Neural progenitor cell (in vitro differentiated cells): Measurements from ENCODE around the gene GBF1. TPM values are rescaled to one million over a fixed set of nuclear protein-coding genes. Genes with fewer than 3 reads are reported as not detected.

Experiments used
- DNase-seq: peaks from one replicate; pipeline ENCODE4 v3.0.0-alpha.2; 2016; ENCODE audit warnings: low spot score
- H2AFZ ChIP-seq: fragments of 200-600 bp; sonication (generic); replicated peaks from 2 replicates; pipeline ENCODE4 v1.6.1; 2016; ENCODE audit warnings: antibody characterized with exemption
- H3F3A ChIP-seq: fragments of 200-600 bp; sonication (generic); 2 replicates; pipeline ENCODE4 v1.6.1; 2016; ENCODE audit warnings: antibody characterized with exemption, low read depth
- H3K27ac ChIP-seq: fragments of 200-600 bp; sonication (generic); 2 replicates; pipeline ENCODE4 v1.5.1; 2016; ENCODE audit warnings: mild to moderate bottlenecking
- H3K27me3 ChIP-seq: fragments of 200-600 bp; sonication (generic); 2 replicates; pipeline ENCODE4 v1.6.1; 2016; ENCODE audit warnings: mild to moderate bottlenecking, moderate library complexity
- H3K36me3 ChIP-seq: fragments of 200-600 bp; sonication (generic); 2 replicates; pipeline ENCODE4 v1.5.1; 2016
- H3K4me1 ChIP-seq: fragments of 200-600 bp; sonication (generic); 2 replicates; pipeline ENCODE4 v1.6.1; 2016; ENCODE audit warnings: mixed run types
- H3K4me2 ChIP-seq: fragments of 200-600 bp; sonication (generic); 2 replicates; pipeline ENCODE4 v1.6.1; 2016
- H3K4me3 ChIP-seq: fragments of 200-600 bp; sonication (generic); 2 replicates; pipeline ENCODE4 v1.5.1; 2016
- H3K79me2 ChIP-seq: fragments of 200-600 bp; sonication (generic); 2 replicates; pipeline ENCODE4 v1.6.1; 2016; ENCODE audit warnings: low read depth
- H3K9ac ChIP-seq: fragments of 200-600 bp; sonication (generic); 2 replicates; pipeline ENCODE4 v1.6.1; 2016
- H3K9me3 ChIP-seq: fragments of 200-600 bp; sonication (generic); 2 replicates; pipeline ENCODE4 v1.5.1; 2016; ENCODE audit warnings: low read depth
- H4K20me1 ChIP-seq: fragments of 200-600 bp; sonication (generic); 2 replicates; pipeline ENCODE4 v1.6.1; 2016; ENCODE audit warnings: low read depth
- H3K27ac Mint-ChIP-seq: 3 replicates; pipeline ENCODE4 v1.8.0; 2021; ENCODE audit warnings: mixed read lengths
- H3K27me3 Mint-ChIP-seq: 2 replicates; pipeline ENCODE4 v1.8.0; 2022; ENCODE audit warnings: low read depth, mild to moderate bottlenecking, inconsistent platforms, moderate library complexity, mixed read lengths; ENCODE audit not compliant: insufficient read depth
- H3K36me3 Mint-ChIP-seq: 3 replicates; pipeline ENCODE4 v1.8.0; 2021; ENCODE audit warnings: mixed read lengths
- H3K4me1 Mint-ChIP-seq: 3 replicates; pipeline ENCODE4 v1.8.0; 2021; ENCODE audit warnings: mixed read lengths
- H3K4me3 Mint-ChIP-seq: 3 replicates; pipeline ENCODE4 v1.8.0; 2021; ENCODE audit warnings: mild to moderate bottlenecking, moderate library complexity, mixed read lengths
- H3K9me3 Mint-ChIP-seq: 3 replicates; pipeline ENCODE4 v1.8.0; 2020; ENCODE audit warnings: mixed read lengths
- CTCF ChIP-seq: fragments of 200-600 bp; sonication (generic); IDR thresholded peaks from 2 replicates; pipeline ENCODE4 v1.5.1; 2017; ENCODE audit warnings: antibody characterized with exemption, mild to moderate bottlenecking
- EZH2 ChIP-seq: fragments of 200-600 bp; sonication (generic); IDR thresholded peaks from 2 replicates; pipeline ENCODE4 v1.6.1; 2017; ENCODE audit warnings: antibody characterized with exemption, mild to moderate bottlenecking, moderate library complexity
- EZH2phosphoT487 ChIP-seq: fragments of 200-600 bp; sonication (generic); IDR thresholded peaks from 2 replicates; pipeline ENCODE4 v1.6.1; 2017; ENCODE audit warnings: antibody characterized with exemption
- total RNA-seq: library from RNA; depleted of rRNA; stranded (reverse); fragments of >200 nt; gene quantifications from 2 replicates; pipeline ENCODE4 v1.2.3, GENCODE V29; 2015; ENCODE audit warnings: low replicate concordance

Gene GBF1
- total RNA-seq, 1 donor from 2014 or later, result 23.5 TPM

GRCh38 chr10:102409604-102410428 is 164.5 kb downstream of the GBF1 start:
- H3K4me3 ChIP-seq, result peak overlapping the region; percentile 45
- H3K36me3 Mint-ChIP-seq, result peaks cover 2% of the 10 kb centered on the region
- H3F3A ChIP-seq, result peaks cover 35% of the 10 kb centered on the region
- peaks cover 29% of the 10 kb centered on the region for H4K20me1 ChIP-seq
- peak overlapping the region; percentile 71 for H2AFZ ChIP-seq
- no peak for DNase-seq
- H3K9me3 Mint-ChIP-seq, result no peaks in the 10 kb centered on the region
- no peaks in the 10 kb centered on the region for H3K9me3 ChIP-seq
- H3K79me2 ChIP-seq, result no peaks in the 10 kb centered on the region
- H3K27me3 ChIP-seq, result peaks cover 80% of the 10 kb centered on the region
- H3K27ac ChIP-seq, result no peak overlapping the region
- H3K4me1 ChIP-seq, result peaks cover 35% of the 10 kb centered on the region
- H3K27ac Mint-ChIP-seq, result peak overlapping the region; percentile 20
- peaks cover 60% of the 10 kb centered on the region for H3K4me1 Mint-ChIP-seq
- H3K36me3 ChIP-seq, result no peaks in the 10 kb centered on the region
- H3K4me3 Mint-ChIP-seq, result peak overlapping the region; percentile 77
- no peak overlapping the region for H3K9ac ChIP-seq
- peak overlapping the region; percentile 76 for H3K4me2 ChIP-seq
- peaks cover 31% of the 10 kb centered on the region for H3K27me3 Mint-ChIP-seq
- TF ChIP-seq CTCF (no peak), EZH2phosphoT487 (peak; percentile 63), EZH2 (peak; percentile 74)

GRCh38 chr10:102410429-102411073 is 165.2 kb downstream of the GBF1 start:
- H3K36me3 ChIP-seq, result no peaks in the 10 kb centered on the region
- peak; percentile 60 for DNase-seq
- H4K20me1 ChIP-seq, result peaks cover 29% of the 10 kb centered on the region
- TF ChIP-seq EZH2phosphoT487 (peak; percentile 64), EZH2 (peak; percentile 83), CTCF (no peak)
- peak overlapping the region; percentile 71 for H2AFZ ChIP-seq
- Mint-ChIP-seq H3K4me1 (peaks cover 66% of the 10 kb centered on the region), H3K9me3 (no peaks in the 10 kb centered on the region), H3K27me3 (peaks cover 33% of the 10 kb centered on the region), H3K27ac (no peak overlapping the region), H3K36me3 (peaks cover 2% of the 10 kb centered on the region), H3K4me3 (peak overlapping the region; percentile 77)
- H3K9me3 ChIP-seq, result no peaks in the 10 kb centered on the region
- peaks cover 38% of the 10 kb centered on the region for H3K4me1 ChIP-seq
- no peak overlapping the region for H3K9ac ChIP-seq
- no peaks in the 10 kb centered on the region for H3K79me2 ChIP-seq
- peak overlapping the region; percentile 45 for H3K4me3 ChIP-seq
- no peak overlapping the region for H3K27ac ChIP-seq
- H3F3A ChIP-seq, result peaks cover 35% of the 10 kb centered on the region
- H3K4me2 ChIP-seq, result peak overlapping the region; percentile 73
- H3K27me3 ChIP-seq, result peaks cover 74% of the 10 kb centered on the region

- no peak for DNase-seq
- Mint-ChIP-seq H3K9me3 (no peaks in the 10 kb centered on the region), H3K27ac (peak overlapping the region; percentile 97), H3K27me3 (peaks cover 35% of the 10 kb centered on the region), H3K4me3 (peak overlapping the region; percentile 72), H3K36me3 (peaks cover 2% of the 10 kb centered on the region), H3K4me1 (peaks cover 73% of the 10 kb centered on the region)
- no peak overlapping the region for H2AFZ ChIP-seq
- H3F3A ChIP-seq, result peaks cover 35% of the 10 kb centered on the region
- H3K4me1 ChIP-seq, result peaks cover 38% of the 10 kb centered on the region
- H3K9me3 ChIP-seq, result no peaks in the 10 kb centered on the region
- H3K27ac ChIP-seq, result no peak overlapping the region
- H3K27me3 ChIP-seq, result peaks cover 64% of the 10 kb centered on the region
- H3K4me3 ChIP-seq, result no peak overlapping the region
- TF ChIP-seq EZH2phosphoT487 (no peak), EZH2 (no peak), CTCF (no peak)
- no peaks in the 10 kb centered on the region for H3K79me2 ChIP-seq
- H3K36me3 ChIP-seq, result no peaks in the 10 kb centered on the region
- no peak overlapping the region for H3K9ac ChIP-seq
- H3K4me2 ChIP-seq, result peak overlapping the region; percentile 73
- H4K20me1 ChIP-seq, result peaks cover 29% of the 10 kb centered on the region
These were observed 166.3 kb downstream of the GBF1 start for GRCh38 chr10:102411341-102412255.
